HCT116 (cell line): ENCODE measurements around the gene RASGEF1C.

Experiments
- EGR1 ChIP-seq: IDR thresholded peaks from 2 replicates; pipeline ENCODE4 v1.6.1; 2012; ENCODE audit warnings: low read depth
- EZH2 ChIP-seq: fragments of 200-600 bp; sonication (generic); IDR thresholded peaks from 2 replicates; pipeline ENCODE4 v1.6.1; 2017; ENCODE audit warnings: antibody characterized with exemption, mixed run types
- JUND ChIP-seq: IDR thresholded peaks from 2 replicates; pipeline ENCODE4 v1.6.1; 2012
- POLR2A ChIP-seq: IDR thresholded peaks from 2 replicates; pipeline ENCODE4 v1.7.0; 2011; ENCODE audit warnings: borderline replicate concordance; ENCODE audit not compliant: insufficient read depth, insufficient read length; ENCODE audit errors: extremely low read depth
- POLR2AphosphoS5 ChIP-seq: IDR thresholded peaks from 2 replicates; pipeline ENCODE4 v1.6.1; 2011; ENCODE audit warnings: mild to moderate bottlenecking, low read depth, low read length, moderate library complexity
- RAD21 ChIP-seq: IDR thresholded peaks from 2 replicates; pipeline ENCODE4 v1.6.1; 2012; ENCODE audit warnings: low read depth, mild to moderate bottlenecking
- SIN3A ChIP-seq: IDR thresholded peaks from 2 replicates; pipeline ENCODE4 v1.6.1; 2012; ENCODE audit warnings: low read depth
- SP1 ChIP-seq: IDR thresholded peaks from 2 replicates; pipeline ENCODE4 v1.6.1; 2012; ENCODE audit warnings: low read depth
- SRF ChIP-seq: IDR thresholded peaks from 2 replicates; pipeline ENCODE4 v1.6.1; 2012; ENCODE audit warnings: low read depth
- ZFX ChIP-seq: fragments of 450-650 bp; IDR thresholded peaks from 2 replicates; pipeline ENCODE4 v1.6.1; 2017
- TF ChIP-seq, protein P1 (sequence below): IDR thresholded peaks from 2 replicates; pipeline ENCODE4 v1.6.1; 2012; ENCODE audit warnings: low read depth
- TF ChIP-seq, protein P2 (sequence below): IDR thresholded peaks from 2 replicates; pipeline ENCODE4 v1.6.1; 2012
- TF ChIP-seq, protein P3 (sequence below), 3 experiments: fragments of 200-600 bp in 1 of 3; sonication (generic) in 1 of 3; IDR thresholded peaks in 2 of 3; conservative IDR thresholded peaks in 1 of 3; 2 replicates each; pipeline ENCODE4 v1.5.1; 2012 to 2017; ENCODE audit warnings: low read depth in 2 of 3, low read length in 2 of 3, antibody characterized with exemption in 1 of 3, borderline replicate concordance in 1 of 3, control low read depth in 1 of 3, mild to moderate bottlenecking in 1 of 3, mixed read lengths in 1 of 3, mixed run types in 1 of 3, moderate library complexity in 1 of 3; ENCODE audit not compliant: insufficient read depth in 1 of 3

- no peak for TF ChIP-seq EGR1
- TF ChIP-seq POLR2A: no peak
- TF ChIP-seq, protein P1, sequence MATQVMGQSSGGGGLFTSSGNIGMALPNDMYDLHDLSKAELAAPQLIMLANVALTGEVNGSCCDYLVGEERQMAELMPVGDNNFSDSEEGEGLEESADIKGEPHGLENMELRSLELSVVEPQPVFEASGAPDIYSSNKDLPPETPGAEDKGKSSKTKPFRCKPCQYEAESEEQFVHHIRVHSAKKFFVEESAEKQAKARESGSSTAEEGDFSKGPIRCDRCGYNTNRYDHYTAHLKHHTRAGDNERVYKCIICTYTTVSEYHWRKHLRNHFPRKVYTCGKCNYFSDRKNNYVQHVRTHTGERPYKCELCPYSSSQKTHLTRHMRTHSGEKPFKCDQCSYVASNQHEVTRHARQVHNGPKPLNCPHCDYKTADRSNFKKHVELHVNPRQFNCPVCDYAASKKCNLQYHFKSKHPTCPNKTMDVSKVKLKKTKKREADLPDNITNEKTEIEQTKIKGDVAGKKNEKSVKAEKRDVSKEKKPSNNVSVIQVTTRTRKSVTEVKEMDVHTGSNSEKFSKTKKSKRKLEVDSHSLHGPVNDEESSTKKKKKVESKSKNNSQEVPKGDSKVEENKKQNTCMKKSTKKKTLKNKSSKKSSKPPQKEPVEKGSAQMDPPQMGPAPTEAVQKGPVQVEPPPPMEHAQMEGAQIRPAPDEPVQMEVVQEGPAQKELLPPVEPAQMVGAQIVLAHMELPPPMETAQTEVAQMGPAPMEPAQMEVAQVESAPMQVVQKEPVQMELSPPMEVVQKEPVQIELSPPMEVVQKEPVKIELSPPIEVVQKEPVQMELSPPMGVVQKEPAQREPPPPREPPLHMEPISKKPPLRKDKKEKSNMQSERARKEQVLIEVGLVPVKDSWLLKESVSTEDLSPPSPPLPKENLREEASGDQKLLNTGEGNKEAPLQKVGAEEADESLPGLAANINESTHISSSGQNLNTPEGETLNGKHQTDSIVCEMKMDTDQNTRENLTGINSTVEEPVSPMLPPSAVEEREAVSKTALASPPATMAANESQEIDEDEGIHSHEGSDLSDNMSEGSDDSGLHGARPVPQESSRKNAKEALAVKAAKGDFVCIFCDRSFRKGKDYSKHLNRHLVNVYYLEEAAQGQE: no peak
- TF ChIP-seq POLR2AphosphoS5: no peak
- TF ChIP-seq, protein P2, sequence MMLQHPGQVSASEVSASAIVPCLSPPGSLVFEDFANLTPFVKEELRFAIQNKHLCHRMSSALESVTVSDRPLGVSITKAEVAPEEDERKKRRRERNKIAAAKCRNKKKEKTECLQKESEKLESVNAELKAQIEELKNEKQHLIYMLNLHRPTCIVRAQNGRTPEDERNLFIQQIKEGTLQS: no peak
- TF ChIP-seq, protein P3, sequence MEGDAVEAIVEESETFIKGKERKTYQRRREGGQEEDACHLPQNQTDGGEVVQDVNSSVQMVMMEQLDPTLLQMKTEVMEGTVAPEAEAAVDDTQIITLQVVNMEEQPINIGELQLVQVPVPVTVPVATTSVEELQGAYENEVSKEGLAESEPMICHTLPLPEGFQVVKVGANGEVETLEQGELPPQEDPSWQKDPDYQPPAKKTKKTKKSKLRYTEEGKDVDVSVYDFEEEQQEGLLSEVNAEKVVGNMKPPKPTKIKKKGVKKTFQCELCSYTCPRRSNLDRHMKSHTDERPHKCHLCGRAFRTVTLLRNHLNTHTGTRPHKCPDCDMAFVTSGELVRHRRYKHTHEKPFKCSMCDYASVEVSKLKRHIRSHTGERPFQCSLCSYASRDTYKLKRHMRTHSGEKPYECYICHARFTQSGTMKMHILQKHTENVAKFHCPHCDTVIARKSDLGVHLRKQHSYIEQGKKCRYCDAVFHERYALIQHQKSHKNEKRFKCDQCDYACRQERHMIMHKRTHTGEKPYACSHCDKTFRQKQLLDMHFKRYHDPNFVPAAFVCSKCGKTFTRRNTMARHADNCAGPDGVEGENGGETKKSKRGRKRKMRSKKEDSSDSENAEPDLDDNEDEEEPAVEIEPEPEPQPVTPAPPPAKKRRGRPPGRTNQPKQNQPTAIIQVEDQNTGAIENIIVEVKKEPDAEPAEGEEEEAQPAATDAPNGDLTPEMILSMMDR (IDR thresholded peaks at IDR 0.05 in 2 of 3, conservative IDR thresholded peaks at IDR 0.05 in 1 of 3; ENCODE audit: borderline replicate concordance in 1 of 3, insufficient read depth in 1 of 3, low read depth in 2 of 3, low read length in 2 of 3): no peak
- no peak for TF ChIP-seq SRF
- no peak for TF ChIP-seq JUND
- TF ChIP-seq EZH2: no peak
- TF ChIP-seq SP1: no peak
- no peak for TF ChIP-seq ZFX
- TF ChIP-seq SIN3A: no peak
- no peak for TF ChIP-seq RAD21
Measured at GRCh38 chr5:180083529-180084060, 125.4 kb downstream of the RASGEF1C start.
